Measurements from ENCODE around the gene PRKCE. TPM values are rescaled to one million over a fixed set of nuclear protein-coding genes. Genes with fewer than 3 reads are reported as not detected.

PRKCE gene
- total and polyA plus RNA-seq, 2 donors (not counting 3 experiments of a cell fraction or from before 2014, with no cell fraction given), result 27.9 to 33.9 TPM

GRCh38 chr2:45712570-45712969 lies 61.1 kb downstream of the PRKCE start:
- CTCF ChIA-PET, result interaction anchor here (0.6 to 1.4 kb wide), 5 partner anchors 12 to 223 kb away, joined by 3 to 8 read pairs (median 3); no protein-coding TSS in a partner anchor
- DNase-seq (ENCODE audit: low read depth, low spot score), result no peak

More at GRCh38 chr2:45712570-45712969, 61.1 kb downstream of the PRKCE start:
- POLR2A ChIA-PET, result no interaction called here
- Histone ChIP-seq H3K27me3 (ENCODE audit: control insufficient read depth in 2 of 2, insufficient read depth in 2 of 2, low read length in 2 of 2) (no peaks in the 10 kb centered on the region), H3K79me2 (ENCODE audit: control insufficient read depth, insufficient read depth, low read length) (no peaks in the 10 kb centered on the region), H3K4me3 (replicated peaks in 1 of 3; ENCODE audit: insufficient read depth in 1 of 3, low read depth in 1 of 3, low read length in 3 of 3) (no peak overlapping the region), H3K36me3 (ENCODE audit: control insufficient read depth in 2 of 2, extremely low read depth in 1 of 2, insufficient read depth in 2 of 2, low read length in 2 of 2) (no peaks in the 10 kb centered on the region), H3K27ac (ENCODE audit: insufficient read depth, low read depth, low read length) (no peak overlapping the region), H4K20me1 (replicated peaks; ENCODE audit: control insufficient read depth, extremely low read depth, insufficient read depth, low read length) (no peaks in the 10 kb centered on the region), H2AFZ (ENCODE audit: low read depth, low read length) (no peak overlapping the region), H3K9me3 (replicated peaks; ENCODE audit: control insufficient read depth, insufficient read depth, low read length) (no peaks in the 10 kb centered on the region), H3K4me1 (ENCODE audit: control insufficient read depth, extremely low read depth, insufficient read depth, low read length) (no peaks in the 10 kb centered on the region), H3K9me1 (replicated peaks; ENCODE audit: control insufficient read depth, extremely low read depth, insufficient read depth, low read length) (no peaks in the 10 kb centered on the region), H3K4me2 (ENCODE audit: insufficient read depth, low read length) (no peak overlapping the region), H3K9ac (replicated peaks; ENCODE audit: extremely low read depth, insufficient read depth, low read length) (no peak overlapping the region)
- dilution Hi-C loops (cut with MboI; ENCODE audit: extremely low pct_ligation_motif_present, low sequenced_read_pairs) (no loop called here), intact Hi-C loops (cut with micrococcal nuclease) (loop anchor here (5.0 kb wide), 1 partner anchor 45 kb away; no protein-coding TSS in a partner anchor)
- no TSS peak for BruUV-seq (replicated peaks)
- no peak for FAIRE-seq
- TF ChIP-seq JUN (IDR thresholded peaks at IDR 0.05; ENCODE audit: borderline replicate concordance, insufficient read depth, insufficient read length, low read depth), result no peak
- no peak for TF ChIP-seq CTCF (IDR thresholded peaks at IDR 0.05; ENCODE audit: extremely low read depth in 1 of 2, insufficient read depth in 1 of 2, low read depth in 1 of 2, low read length in 2 of 2)
- TF ChIP-seq POLR2AphosphoS5 (IDR thresholded peaks at IDR 0.05; ENCODE audit: insufficient read depth, low read depth, low read length), result no peak
- TF ChIP-seq EZH2 (IDR thresholded peaks at IDR 0.05; ENCODE audit: borderline replicate concordance, low read depth, low read length, severe bottlenecking), result no peak
- no peak for TF ChIP-seq MAX (IDR thresholded peaks at IDR 0.05; ENCODE audit: insufficient read depth, insufficient read length)
- no peak for TF ChIP-seq FOS (IDR thresholded peaks at IDR 0.05; ENCODE audit: borderline replicate concordance, insufficient read depth, low read length)
- no peak for TF ChIP-seq MYC (IDR thresholded peaks at IDR 0.05; ENCODE audit: low read depth, low read length)
- TF ChIP-seq GATA2 (IDR thresholded peaks at IDR 0.05; ENCODE audit: insufficient read depth, insufficient read length, low read depth, low read length), result no peak
- no peak for TF ChIP-seq POLR2A (IDR thresholded peaks at IDR 0.05; ENCODE audit: low read depth, low read length)
